GM18505 (cell line): ENCODE results near the gene SKIC8.

Experiments used
- ATAC-seq: cut with Tn5 transposase; IDR thresholded peaks from one replicate; pipeline ENCODE4 v1.9.1; 2021; ENCODE audit not compliant: unreplicated experiment
- POLR2A ChIP-seq: IDR thresholded peaks from 4 replicates; pipeline ENCODE4 v1.6.1; 2011; ENCODE audit warnings: borderline replicate concordance; ENCODE audit not compliant: insufficient read depth, insufficient read length; ENCODE audit errors: extremely low read depth

The SKIC8 gene

GRCh38 chr15:78243491-78243941 is 55.9 kb downstream of the SKIC8 start:
- no peak for ATAC-seq
- TF ChIP-seq POLR2A: no peak

- TF ChIP-seq POLR2A: no peak
- ATAC-seq: no peak
Measured at GRCh38 chr15:78243058-78243457, 56.4 kb downstream of the SKIC8 start.

GRCh38 chr15:78242128-78242527 is 57.3 kb downstream of the SKIC8 start:
- no peak for ATAC-seq
- TF ChIP-seq POLR2A: no peak

- no peak for TF ChIP-seq POLR2A
- no peak for ATAC-seq
Measured at GRCh38 chr15:78241017-78241416, 58.4 kb downstream of the SKIC8 start.

- ATAC-seq: no peak
- TF ChIP-seq POLR2A: no peak
Measured at GRCh38 chr15:78239811-78240210, 59.6 kb downstream of the SKIC8 start.

GRCh38 chr15:78237146-78237545 is 62.3 kb downstream of the SKIC8 start:
- no peak for TF ChIP-seq POLR2A
- no peak for ATAC-seq

GRCh38 chr15:78236491-78236890 is 62.9 kb downstream of the SKIC8 start:
- no peak for TF ChIP-seq POLR2A
- ATAC-seq: no peak

- no peak for ATAC-seq
- TF ChIP-seq POLR2A: no peak
Measured at GRCh38 chr15:78234515-78235040, 64.8 kb downstream of the SKIC8 start, which contains the start of gene ACSBG1. TSS of gene ACSBG1 (minus strand) at chr15:78234565. CDS start at chr15:78234501, 64 bp downstream.

GRCh38 chr15:78233496-78233895 is 65.9 kb downstream of the SKIC8 start:
- ATAC-seq: no peak
- no peak for TF ChIP-seq POLR2A
